ENCODE measurements around the gene BRME1.

The BRME1 gene

DNA sequence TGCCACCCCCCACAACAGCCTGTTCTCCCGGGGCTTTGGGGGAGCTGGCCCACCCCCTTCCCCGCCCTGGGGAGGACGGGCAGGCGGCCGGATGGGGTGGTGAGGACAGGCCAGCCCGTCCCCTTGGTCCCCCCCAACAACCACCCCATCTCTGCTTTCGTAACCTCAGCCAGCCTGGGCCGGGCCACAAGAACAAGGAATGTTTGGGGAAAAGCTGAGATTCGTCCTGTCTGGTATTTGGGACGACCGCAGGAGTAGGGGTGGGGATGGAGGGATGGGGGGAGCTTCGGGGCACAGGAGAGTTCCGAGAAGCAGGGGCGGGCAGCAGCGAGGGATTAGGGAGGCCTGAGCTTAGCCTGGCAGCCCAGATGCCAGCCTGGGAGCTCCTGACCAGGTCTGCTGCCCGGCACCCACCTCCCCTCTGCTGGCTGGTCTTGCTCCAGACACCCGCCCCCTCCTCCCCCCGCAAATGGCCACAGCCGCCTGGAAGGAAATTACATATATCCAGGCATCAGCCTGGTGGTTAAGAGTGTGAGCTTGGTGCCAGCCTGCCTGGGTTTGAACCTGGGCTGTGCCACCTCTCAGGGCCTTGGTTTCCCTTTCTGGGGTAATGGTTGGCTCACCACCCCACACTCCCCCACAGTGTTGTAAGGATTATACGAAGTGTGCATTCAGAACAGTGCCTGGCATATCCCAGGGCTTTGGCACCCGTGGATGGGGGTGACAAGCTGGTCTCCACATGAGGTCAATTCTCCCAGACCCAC lies 32.6 kb upstream of the BRME1 start, which contains the start of gene PODNL1:
Gene PODNL1, minus strand, starts transcription at position 117 of the 764 bp plus-strand sequence. CDS start 236 bp downstream, outside the sequence.
- TF ChIP-seq RAD21 (IDR thresholded peaks at IDR 0.05; ENCODE audit: low read depth): no peak
- TF ChIP-seq, protein P1, sequence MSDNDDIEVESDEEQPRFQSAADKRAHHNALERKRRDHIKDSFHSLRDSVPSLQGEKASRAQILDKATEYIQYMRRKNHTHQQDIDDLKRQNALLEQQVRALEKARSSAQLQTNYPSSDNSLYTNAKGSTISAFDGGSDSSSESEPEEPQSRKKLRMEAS (IDR thresholded peaks at IDR 0.05): no peak
- no peak for TF ChIP-seq REST (IDR thresholded peaks at IDR 0.05; ENCODE audit: low read depth)
- TF ChIP-seq TEAD4 (IDR thresholded peaks at IDR 0.05): no peak
- no peak for TF ChIP-seq FOXM1 (IDR thresholded peaks at IDR 0.05; ENCODE audit: borderline replicate concordance, low read depth)
- no peak for TF ChIP-seq CEBPB (IDR thresholded peaks at IDR 0.05)
- TF ChIP-seq TCF12 (IDR thresholded peaks at IDR 0.05; ENCODE audit: low read depth): no peak

GRCh38 chr19:13937479-13938300 lies 31.8 kb upstream of the BRME1 start:
- TF ChIP-seq TCF12 (IDR thresholded peaks at IDR 0.05; ENCODE audit: low read depth) (no peak), EP300 (IDR thresholded peaks at IDR 0.05; ENCODE audit: borderline replicate concordance) (no peak), CREB1 (IDR thresholded peaks at IDR 0.05; ENCODE audit: low read depth) (no peak), TAF1 (IDR thresholded peaks at IDR 0.05; ENCODE audit: low read depth) (no peak), REST (IDR thresholded peaks at IDR 0.05; ENCODE audit: low read depth) (no peak), TEAD4 (IDR thresholded peaks at IDR 0.05) (no peak), RAD21 (IDR thresholded peaks at IDR 0.05; ENCODE audit: low read depth) (no peak), NFIC (IDR thresholded peaks at IDR 0.05) (no peak)

- TF ChIP-seq EP300 (IDR thresholded peaks at IDR 0.05; ENCODE audit: borderline replicate concordance) (no peak), CREB1 (IDR thresholded peaks at IDR 0.05; ENCODE audit: low read depth) (no peak), NFIC (IDR thresholded peaks at IDR 0.05) (no peak), RAD21 (IDR thresholded peaks at IDR 0.05; ENCODE audit: low read depth) (no peak), REST (IDR thresholded peaks at IDR 0.05; ENCODE audit: low read depth) (no peak), TCF12 (IDR thresholded peaks at IDR 0.05; ENCODE audit: low read depth) (no peak), CEBPB (IDR thresholded peaks at IDR 0.05) (no peak), YY1 (IDR thresholded peaks at IDR 0.05; ENCODE audit: low read depth) (no peak), EGR1 (IDR thresholded peaks at IDR 0.05) (no peak), TAF1 (IDR thresholded peaks at IDR 0.05; ENCODE audit: low read depth) (no peak), ZBTB7A (IDR thresholded peaks at IDR 0.05; ENCODE audit: low read depth) (no peak), TEAD4 (IDR thresholded peaks at IDR 0.05) (no peak), FOXM1 (IDR thresholded peaks at IDR 0.05; ENCODE audit: borderline replicate concordance, low read depth) (no peak), USF1 (IDR thresholded peaks at IDR 0.05) (no peak)
- TF ChIP-seq, protein P1 (IDR thresholded peaks at IDR 0.05): no peak
Measured at GRCh38 chr19:13935765-13936510, 30.0 kb upstream of the BRME1 start.

GRCh38 chr19:13934785-13935109 lies 28.8 kb upstream of the BRME1 start:
- no peak for TF ChIP-seq TCF12 (IDR thresholded peaks at IDR 0.05; ENCODE audit: low read depth)
- no peak for TF ChIP-seq EGR1 (IDR thresholded peaks at IDR 0.05)
- TF ChIP-seq ZBTB7A (IDR thresholded peaks at IDR 0.05; ENCODE audit: low read depth): no peak
- TF ChIP-seq CEBPB (IDR thresholded peaks at IDR 0.05): no peak
- no peak for TF ChIP-seq USF1 (IDR thresholded peaks at IDR 0.05)
- TF ChIP-seq CREB1 (IDR thresholded peaks at IDR 0.05; ENCODE audit: low read depth): no peak
- TF ChIP-seq, protein P1 (IDR thresholded peaks at IDR 0.05): no peak
- TF ChIP-seq TAF1 (IDR thresholded peaks at IDR 0.05; ENCODE audit: low read depth): no peak
- TF ChIP-seq FOXM1 (IDR thresholded peaks at IDR 0.05; ENCODE audit: borderline replicate concordance, low read depth): no peak
- TF ChIP-seq EP300 (IDR thresholded peaks at IDR 0.05; ENCODE audit: borderline replicate concordance): no peak
- no peak for TF ChIP-seq TEAD4 (IDR thresholded peaks at IDR 0.05)
- no peak for TF ChIP-seq NFIC (IDR thresholded peaks at IDR 0.05)
- no peak for TF ChIP-seq RAD21 (IDR thresholded peaks at IDR 0.05; ENCODE audit: low read depth)
- TF ChIP-seq REST (IDR thresholded peaks at IDR 0.05; ENCODE audit: low read depth): no peak
- TF ChIP-seq YY1 (IDR thresholded peaks at IDR 0.05; ENCODE audit: low read depth): no peak

Measured in Ishikawa (cell line).